GM19240 (cell line): ENCODE data around the gene FUCA1.
"Not testable (repeated sequence)": the region's sequence is repeated elsewhere in the genome, so short reads cannot be mapped to it uniquely, and the experiment has no call there.

ENCODE experiments used
- DNase-seq: peaks from one replicate; pipeline ENCODE4 v3.0.0; 2011; ENCODE audit warnings: low spot score; ENCODE audit not compliant: insufficient read length

Gene FUCA1

DNA sequence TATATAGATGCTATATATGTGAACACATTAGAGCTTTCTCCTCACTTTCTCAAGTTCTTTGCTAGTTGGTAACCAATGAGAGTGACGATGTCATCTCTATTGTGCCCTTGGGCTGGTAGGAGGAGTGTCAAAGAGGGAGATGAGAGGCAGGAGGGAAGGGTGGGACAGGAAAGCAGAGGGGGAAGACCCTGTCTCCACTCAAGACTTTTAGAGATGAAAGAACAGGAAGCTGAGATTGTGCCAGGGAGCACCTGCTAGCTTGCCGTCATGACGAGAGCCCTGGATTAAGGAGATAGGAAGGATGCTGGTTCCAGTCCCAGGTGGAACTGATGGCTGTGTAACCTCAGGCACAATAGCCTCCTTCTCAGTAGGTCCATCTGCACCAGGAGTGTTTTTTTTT lies 28.4 kb upstream of the FUCA1 start:
- DNase-seq: no peak

DNA sequence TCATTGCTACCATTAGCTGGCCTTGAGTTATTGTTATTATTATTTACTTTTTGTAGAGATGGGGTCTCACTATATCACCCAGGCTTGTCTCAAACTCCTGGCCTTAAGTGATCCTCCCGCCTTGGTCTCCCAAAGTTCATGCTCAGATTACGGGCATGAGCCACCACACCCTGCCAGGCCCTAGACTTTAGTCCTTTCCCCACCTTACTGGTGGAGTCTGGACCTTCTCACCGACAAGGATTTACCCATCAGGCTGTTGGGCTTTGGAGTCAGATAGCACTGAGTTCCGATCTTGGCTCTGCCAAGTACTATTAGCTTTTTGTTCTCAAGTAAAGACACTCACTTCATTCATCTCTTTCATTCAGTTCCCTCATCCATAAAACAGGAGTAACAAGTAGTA lies 27.9 kb upstream of the FUCA1 start:
- DNase-seq: no peak

DNA sequence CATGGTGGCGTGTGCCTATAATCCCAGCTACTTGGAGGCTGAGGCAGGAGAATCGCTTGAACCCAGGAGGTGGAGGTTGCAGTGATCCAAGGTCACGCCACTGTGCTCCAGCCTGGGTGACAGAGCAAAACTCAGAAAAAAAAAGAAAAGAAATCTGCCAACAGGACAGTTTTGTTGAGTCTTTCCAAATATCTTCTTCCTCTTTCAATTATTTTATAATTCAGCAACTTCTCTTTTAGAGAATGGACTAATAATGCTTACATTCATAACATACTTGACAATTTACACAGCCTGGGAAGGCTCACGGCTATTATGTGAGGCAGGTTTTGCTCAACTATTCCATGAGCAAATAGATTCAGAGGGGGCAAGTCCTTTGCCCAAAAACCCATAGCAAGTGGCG lies 27.0 kb upstream of the FUCA1 start:
- DNase-seq: no peak

DNA sequence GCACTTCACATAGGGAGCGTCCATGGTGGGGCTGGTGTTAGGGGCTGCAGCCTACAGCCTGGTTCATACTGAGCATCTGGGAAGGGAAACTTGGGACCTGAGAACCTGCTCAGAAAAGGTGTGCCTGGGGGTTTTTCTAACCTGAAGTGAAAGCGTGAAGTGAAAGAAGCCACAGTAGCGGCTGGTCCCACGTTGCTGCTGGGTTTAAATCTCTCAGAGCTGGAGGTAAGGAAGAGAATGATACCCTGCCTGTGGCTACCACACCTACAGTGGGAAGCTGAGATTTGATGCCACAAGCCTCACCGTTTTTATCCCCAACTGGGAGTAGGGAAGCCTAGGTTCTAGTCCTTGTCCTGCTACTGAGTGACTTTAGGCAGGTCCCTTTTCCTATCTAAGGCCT lies 21.0 kb upstream of the FUCA1 start:
- DNase-seq: peak; percentile 38

DNA sequence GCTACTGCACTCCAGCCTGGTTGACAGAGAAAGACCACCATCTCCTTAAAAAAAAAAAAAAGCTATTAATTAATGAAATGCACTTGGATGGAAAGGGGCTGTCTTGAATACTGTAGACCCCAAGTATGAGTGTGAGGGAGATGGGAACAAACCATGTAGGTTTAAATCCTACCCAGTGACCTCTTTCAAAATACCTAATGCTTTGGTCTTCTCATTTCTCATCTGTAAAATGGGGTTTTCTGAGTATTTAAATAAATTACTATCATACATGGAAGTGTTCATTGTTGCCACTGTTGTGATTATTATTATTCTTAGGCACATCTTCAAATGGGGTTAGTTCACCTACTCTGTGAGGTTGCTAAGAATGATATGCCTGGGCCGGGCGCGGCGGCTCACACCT lies 17.1 kb upstream of the FUCA1 start:
- no peak for DNase-seq

DNA sequence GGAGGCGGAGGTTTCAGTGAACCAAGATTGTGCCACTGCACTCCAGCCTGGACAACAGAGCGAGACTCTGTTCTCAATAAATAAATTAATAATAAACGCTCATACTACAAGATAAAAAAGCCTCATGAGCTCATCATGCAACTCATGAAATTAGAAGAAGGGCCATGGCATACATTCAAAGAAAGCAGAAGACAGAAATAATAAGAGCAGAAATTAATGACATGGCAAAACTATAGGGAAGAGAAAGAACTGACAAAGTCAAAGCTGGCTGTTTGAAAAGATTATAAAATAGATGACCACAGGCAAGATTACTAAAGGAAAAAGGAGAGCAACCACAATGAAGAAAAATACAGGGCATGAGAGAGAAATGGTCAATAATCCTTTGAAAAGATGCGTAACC lies 14.7 kb upstream of the FUCA1 start:
- no peak for DNase-seq

DNA sequence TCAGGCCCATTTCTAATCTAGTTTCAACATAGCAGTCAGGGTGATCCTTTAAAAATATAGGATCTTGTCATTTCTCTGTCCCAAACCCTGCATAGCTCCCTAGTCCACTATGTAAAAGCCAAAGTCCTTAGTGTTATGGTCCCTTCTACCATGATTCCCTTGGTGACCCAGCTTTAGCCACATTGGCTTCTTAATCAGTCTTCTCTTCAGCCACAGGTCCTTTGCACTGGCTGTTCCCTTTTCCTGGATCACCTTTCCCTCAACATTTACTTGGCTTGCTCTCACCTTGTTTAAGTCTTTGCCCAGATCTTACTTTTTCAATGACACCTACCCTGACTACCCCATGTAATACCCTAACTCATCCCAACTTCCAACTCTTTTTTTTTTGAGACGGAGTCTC lies 11.7 kb upstream of the FUCA1 start:
- DNase-seq: no peak

DNA sequence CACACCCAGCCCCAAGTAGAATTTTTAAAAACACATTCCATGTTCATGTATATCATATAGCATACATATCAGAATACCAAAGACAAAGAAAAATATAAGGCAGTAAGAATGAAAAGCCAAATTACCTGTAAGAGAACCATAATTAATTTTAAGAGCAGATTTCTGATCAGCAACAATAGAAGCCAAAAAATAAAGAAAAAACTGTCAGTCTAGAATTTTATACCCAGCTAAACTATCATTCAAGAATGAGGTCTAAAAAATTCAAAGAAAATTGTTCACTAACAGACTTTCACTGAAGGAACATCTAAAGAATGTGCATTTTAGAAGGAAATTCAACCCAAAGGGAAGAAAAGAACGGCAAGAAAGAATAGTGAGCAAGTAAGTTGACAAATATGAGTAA lies 10.6 kb upstream of the FUCA1 start:
- DNase-seq: no peak

DNA sequence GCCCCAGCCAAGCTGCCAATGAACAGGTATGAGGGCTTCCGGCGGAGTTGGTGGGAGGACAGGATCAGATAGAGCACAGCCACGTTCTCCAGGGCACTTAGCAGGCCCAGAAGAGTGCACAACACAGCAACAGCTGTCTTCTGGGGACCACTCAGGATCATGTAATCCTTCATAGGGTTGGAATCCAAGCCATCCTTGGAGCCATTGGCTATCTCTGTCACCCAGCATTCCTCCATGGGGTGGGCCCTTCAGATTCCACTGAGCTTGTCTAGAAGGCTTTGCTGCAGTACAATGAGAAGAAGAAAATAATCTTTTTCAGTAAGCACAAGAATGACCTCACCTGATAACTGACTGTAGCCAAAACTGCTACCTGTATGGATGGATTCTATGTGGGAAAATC lies 7.3 kb upstream of the FUCA1 start:
- DNase-seq: no peak

DNA sequence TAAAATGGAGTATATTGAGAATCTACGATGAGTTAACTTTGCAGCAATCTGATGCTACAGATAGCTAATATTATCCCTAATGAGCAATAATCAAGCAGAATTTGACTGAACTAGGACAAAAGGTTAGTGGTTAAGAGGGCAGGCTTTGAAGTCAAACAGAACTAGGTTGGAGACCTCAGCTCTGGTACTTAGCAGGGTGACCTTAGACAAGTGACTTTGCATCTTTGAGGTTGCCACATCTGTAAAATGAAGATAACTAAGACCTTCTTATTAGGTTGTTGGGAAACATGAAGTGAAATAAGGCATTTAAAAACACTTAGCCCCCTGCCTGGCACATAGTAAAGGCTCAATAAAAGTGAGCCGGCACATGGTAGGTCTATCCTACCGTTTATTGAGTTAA lies 4.3 kb upstream of the FUCA1 start:
- no peak for DNase-seq

DNA sequence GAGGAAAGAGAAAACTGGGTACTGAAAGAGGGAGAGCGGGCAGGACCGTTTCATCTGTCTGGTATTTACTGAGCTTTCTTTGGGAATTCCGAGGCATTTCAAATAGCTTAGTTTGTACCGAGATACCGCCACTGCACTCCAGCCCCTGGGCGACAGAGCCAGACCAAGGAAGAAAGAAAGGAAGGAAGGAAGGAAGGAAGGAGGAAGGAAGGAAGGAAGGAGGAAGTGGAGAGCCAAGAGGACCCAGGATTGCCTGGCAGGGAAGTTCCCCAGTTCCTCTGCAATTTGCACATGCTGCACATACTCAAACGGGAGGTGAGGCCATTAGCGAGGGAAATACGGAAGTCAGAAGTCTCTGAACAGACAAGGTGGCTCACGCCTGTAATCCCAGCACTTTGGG lies 961 bp upstream of the FUCA1 start:
- DNase-seq: no peak

DNA sequence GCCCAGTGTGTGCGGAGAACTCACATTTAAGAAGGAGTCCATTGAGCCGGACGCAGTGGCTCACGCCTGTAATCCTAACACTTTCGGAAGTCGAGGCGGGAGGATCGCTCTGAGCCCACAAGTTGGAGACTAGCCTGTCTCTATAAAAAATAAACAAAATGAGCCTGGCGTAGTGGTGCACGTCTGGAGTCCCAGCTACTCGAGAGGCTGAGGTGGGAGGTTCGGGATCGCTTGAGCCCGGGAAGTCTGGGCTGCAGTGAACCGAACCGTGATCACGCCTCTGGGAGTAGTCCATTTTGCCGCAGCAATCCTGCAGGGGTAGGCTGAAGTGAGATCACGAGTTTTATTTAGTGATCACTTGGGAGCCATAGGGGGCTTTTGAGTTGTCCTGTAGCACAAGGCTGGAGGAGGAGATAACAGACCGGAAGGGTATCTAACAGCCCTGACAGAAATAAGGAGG lies 497 bp upstream of the FUCA1 start:
- no peak for DNase-seq

DNA sequence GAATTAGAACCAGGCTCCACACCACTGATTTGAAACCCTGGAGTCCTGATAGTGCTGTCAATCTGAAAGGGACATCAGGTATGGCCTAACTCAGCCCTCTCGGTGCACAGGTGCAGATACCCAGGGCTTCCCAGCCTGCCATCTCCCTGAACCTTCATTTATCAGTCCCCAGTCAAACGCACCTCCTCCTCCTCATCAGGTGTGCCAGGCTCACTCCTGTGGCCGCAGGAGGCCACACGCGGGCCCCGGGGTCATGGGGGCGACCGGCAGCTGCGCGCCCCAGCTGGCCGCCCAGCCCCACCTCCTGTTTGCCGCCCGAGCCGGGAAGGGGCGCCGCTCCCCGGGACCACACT lies 572 bp downstream of the FUCA1 start:
- no peak for DNase-seq

DNA sequence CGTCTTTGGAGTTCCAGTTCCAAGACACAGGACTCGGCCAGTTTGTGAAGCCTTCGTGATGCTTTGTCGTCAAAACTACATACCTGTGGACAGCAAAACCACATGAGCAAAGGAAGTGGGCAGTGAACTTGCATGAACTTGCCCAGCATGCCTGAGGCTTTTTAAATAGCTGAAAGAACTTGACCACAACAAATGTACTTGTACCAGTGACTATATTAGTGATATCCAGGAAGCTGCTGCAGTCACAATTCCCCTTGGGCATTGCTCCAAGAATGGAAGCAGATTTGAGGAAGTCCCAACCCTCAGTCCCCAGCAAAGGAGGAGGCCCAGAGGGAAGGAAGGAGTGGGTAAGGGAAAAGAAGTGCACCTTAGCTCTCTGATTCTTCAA lies 2.6 kb downstream of the FUCA1 start:
- DNase-seq: no peak

DNA sequence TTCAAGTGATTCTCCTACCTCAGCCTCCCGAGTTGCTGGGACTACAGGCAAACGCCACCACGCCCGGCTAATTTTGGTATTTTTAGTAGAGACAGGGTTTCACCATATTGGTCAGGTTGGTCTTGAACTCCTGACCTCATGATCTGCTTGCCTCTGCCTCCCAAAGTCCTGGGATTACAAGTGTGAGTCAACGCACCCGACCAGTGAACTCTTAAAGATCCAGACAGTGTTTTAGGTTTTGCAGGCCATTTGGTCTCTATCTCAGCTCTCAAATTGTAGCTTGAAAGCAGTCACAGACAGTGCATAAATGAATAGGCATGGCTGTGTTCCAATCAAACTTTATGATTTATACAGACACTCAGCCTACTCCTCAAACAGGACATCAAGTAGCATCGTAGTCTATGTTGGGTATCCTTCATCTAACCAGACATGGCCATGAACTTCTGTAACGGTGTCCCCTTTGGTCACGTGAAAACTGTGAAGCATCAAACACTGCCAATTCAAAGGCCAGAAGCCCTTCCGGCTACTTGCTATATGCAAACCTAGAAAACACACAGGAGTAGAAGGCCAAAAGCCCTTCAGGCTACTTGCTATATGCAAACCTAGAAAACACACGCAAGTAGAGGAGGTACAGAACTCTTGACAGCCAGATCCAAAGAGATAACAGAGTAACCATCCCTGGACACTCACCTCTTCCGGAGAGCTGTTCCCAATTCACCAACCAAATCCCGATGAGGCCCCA lies 3.1 kb downstream of the FUCA1 start:
- no peak for DNase-seq

DNA sequence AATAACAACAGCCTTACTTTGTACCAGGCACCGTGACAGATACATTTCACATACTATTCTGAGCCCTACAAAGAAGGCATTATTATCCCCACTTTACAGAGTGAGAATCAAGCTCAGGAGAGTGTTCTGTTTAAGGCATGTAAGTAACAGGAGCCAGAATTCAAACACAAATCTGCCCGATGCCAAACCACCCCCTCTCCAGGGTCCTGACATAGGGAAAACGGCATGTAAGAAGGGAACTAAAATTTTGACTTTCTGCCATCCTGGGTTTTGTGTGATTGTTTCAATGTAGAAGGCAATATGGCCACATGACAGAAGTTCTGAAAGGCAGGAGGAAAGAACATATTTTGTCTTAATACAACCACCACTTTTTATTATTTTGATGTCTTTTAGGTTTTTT lies 5.5 kb downstream of the FUCA1 start:
- no peak for DNase-seq

DNA sequence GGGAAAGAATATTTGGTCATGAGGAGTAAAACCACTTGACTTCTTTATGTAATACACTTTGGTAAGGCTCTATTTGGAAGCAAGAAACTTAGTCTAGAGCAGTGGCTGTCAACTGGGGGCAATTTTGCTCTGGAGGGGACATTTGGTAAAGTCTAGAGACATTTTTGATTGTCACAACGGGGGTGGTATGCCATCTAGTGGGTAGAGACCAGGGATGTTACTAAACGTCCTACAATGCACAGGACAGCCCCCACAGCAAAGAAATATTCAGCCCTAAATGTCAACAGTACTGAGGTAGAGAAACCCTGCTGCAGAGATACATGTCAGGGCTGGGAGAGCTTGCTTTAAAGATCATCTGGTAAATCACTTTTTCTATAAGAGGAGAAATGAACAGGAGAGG lies 13.5 kb downstream of the FUCA1 start:
- no peak for DNase-seq

DNA sequence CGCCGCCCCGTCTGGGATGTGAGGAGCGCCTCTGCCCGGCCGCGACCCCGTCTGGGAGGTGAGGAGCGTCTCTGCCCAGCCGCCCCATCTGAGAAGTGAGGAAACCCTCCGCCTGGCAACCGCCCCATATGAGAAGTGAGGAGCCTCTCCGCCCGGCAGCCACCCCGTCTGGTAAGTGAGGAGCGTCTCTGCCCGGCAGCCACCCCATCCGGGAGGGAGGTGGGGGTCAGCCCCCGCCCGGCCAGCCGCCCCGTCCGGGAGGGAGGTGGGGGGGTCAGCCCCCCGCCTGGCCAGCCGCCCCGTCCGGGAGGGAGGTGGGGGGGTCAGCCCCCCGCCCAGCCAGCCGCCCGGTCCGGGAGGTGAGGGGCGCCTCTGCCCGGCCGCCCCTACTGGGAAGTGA lies 15.0 kb downstream of the FUCA1 start:
- not testable (repeated sequence) for DNase-seq

DNA sequence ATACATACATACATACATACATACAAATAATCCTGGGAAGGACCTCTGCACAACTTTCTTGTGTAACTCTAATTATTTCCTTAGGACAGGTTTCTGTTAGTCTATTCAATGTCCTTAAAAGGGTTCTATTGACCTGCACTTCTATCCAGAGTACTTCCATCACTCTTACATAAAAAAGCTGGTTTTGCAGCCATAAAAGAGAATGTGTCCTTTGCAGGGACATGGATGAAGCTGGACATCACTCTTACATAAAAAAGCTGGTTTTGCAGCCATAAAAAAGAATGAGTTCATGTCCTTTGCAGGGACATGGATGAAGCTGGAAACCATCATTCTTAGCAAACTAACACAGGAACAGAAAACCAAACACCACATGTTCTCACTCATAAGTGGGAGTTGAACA lies 16.7 kb downstream of the FUCA1 start:
- not testable (repeated sequence) for DNase-seq

DNA sequence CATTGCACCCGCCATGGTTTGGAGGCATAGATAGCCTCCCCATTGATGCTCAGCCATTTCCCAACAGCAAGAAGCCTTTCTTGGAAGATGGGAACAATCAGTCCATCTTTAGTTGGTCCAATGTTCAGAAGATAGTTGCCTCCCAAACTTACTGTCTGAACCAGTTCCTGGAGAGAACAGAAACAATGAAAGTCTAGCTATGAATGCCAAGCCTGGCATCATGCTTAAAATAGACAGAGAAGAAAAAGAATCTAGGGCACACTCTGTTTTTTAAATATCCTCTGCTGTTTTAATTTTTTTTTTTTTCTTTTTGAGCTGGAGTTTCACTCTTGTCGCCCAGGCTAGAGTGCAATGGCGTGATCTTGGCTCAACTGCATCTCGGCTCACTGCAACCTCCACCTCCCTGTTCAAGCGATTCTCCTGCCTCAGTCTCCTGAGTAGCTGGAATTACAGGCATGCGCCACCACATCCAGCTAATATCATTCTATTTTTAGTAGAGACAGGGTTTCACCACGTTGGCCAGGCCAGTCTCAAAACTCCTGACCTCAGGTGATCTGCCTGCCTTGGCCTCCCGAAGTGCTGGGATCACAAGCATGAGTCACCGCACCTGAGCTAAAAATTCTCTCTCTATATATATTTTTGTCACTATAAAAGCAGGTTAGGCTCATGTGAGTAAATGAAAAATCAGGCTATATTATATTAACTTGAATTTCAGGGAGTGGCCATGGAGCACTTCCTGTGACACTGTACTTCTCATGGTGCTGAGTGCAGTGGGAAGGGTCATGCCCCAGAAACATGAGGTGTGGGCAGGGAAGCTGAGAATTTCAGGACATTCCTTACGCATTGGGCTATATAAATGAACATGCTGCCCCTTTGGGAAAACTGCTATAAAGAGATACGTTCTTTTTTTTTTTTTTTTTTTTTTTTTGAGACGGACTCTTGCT lies 19.1 kb downstream of the FUCA1 start:
- no peak for DNase-seq

DNA sequence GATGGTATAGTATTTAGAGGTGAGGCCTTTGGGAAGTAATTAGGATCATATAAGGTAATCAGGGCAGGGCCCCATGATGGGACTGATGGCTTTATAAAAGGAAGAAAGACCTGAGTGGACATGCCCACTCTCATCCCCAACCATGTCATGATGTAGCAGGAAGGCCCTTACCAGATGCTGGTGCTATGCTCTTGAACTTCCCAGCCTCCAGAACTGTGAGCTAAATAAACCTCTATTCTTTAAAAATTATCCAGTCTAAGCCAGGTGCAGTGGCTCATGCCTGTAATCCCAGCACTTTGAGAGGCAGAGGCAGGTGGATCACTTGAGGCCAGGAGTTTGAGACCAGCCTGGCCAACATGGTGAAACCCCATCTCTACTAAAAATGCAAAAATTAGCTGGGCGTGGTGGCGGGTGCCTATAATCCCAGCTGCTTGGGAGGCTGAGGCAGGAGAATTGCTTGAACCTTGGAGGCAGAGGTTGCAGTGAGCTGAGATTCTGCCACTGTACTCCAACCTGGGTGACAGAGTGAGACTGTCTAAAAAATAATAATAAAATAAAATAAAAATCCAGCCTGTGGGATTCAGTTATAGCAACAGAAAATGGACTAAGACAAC lies 20.5 kb downstream of the FUCA1 start:
- DNase-seq: not testable (repeated sequence)

DNA sequence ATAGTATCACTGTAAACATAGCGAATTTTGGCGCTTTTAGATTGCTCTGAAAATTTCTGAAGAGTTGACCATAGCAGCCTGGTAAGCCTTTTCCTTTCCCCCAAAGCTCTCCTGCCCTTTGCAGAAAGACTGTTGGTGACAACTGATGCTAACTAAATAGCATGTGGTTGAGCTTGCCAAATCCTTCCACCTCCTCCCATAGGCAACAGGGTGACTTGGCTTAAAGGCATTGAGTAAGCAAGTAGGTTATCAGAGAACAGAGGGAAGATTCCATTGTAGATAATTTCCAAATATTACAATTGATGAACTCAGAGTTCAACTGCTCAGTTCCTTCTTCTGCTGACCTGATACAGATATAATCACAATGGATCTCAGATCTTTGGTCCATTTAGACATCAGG lies 22.9 kb downstream of the FUCA1 start:
- no peak for DNase-seq
